ENCODE results near the gene TMEM95. TPM values are rescaled to one million over a fixed set of nuclear protein-coding genes. Genes with fewer than 3 reads are reported as not detected.

TMEM95 gene
- total and polyA plus RNA-seq, 8 donors: not detected

- no peak for DNase-seq
- H3K36me3 ChIP-seq: peaks cover 57 to 95% (median 90%) of the 10 kb centered on the region in 4 donors
- H3K27ac ChIP-seq: no peak overlapping the region
- intact Hi-C loops (cut with DNase I; ENCODE audit: low total_unique reads): no loop called here
- WGBS, 5 donors: 88 to 94% (median 90%) methylated on average over 17 to 22 of the region's 22 CpGs
- no peaks in the 10 kb centered on the region for H3K27me3 ChIP-seq
- H3K4me3 ChIP-seq: no peak overlapping the region
- TF ChIP-seq CTCF (IDR thresholded peaks at IDR 0.05): no peak
- TF ChIP-seq POLR2AphosphoS5 (IDR thresholded peaks at IDR 0.05): no peak
- H3K9me3 ChIP-seq: no peaks in the 10 kb centered on the region
- peaks cover 0 to 11% (median 7%) of the 10 kb centered on the region in 4 donors for H3K4me1 ChIP-seq
Observed at GRCh38 chr17:7322520-7323194, 32.3 kb upstream of the TMEM95 start.

- H3K27ac ChIP-seq: no peak overlapping the region
- peak; percentile 67 to 73 for DNase-seq
- H3K27me3 ChIP-seq: no peaks in the 10 kb centered on the region
- H3K9me3 ChIP-seq: no peaks in the 10 kb centered on the region
- H3K36me3 ChIP-seq: peaks cover 46 to 83% (median 78%) of the 10 kb centered on the region in 4 donors
- intact Hi-C loops (cut with DNase I; ENCODE audit: low total_unique reads): no loop called here
- H3K4me1 ChIP-seq: peaks cover 5 to 23% (median 19%) of the 10 kb centered on the region in 4 donors
- 61 to 66% (median 62%) methylated on average over 23 to 39 of the region's 39 CpGs for WGBS, 5 donors
- TF ChIP-seq POLR2AphosphoS5 (IDR thresholded peaks at IDR 0.05) (no peak), CTCF (IDR thresholded peaks at IDR 0.05) (peak in 5 of 7 experiments; percentile 46 to 87 (median 84))
- H3K4me3 ChIP-seq: no peak overlapping the region
Observed at GRCh38 chr17:7323731-7324437, 31.1 kb upstream of the TMEM95 start.

- WGBS, 5 donors: 69 to 89% (median 83%) methylated on average over 3 of the region's 3 CpGs
- intact Hi-C loops (cut with DNase I; ENCODE audit: low total_unique reads): no loop called here
- no peak for TF ChIP-seq POLR2AphosphoS5 (IDR thresholded peaks at IDR 0.05)
- peak in 1 of 7 experiments; percentile 3 for TF ChIP-seq CTCF (IDR thresholded peaks at IDR 0.05)
- TF ChIP-seq POLR2A (IDR thresholded peaks at IDR 0.05): no peak
- no peak for TF ChIP-seq EP300 (IDR thresholded peaks at IDR 0.05)
- Histone ChIP-seq H3K36me3 (peaks cover 44 to 80% (median 73%) of the 10 kb centered on the region in 4 donors), H3K27ac (no peak overlapping the region), H3K4me3 (no peak overlapping the region), H3K9me3 (no peaks in the 10 kb centered on the region), H3K4me1 (peaks cover 5 to 24% (median 19%) of the 10 kb centered on the region in 4 donors), H3K27me3 (no peaks in the 10 kb centered on the region)
- DNase-seq: no peak
Observed at GRCh38 chr17:7324438-7324779, 30.5 kb upstream of the TMEM95 start.

GRCh38 chr17:7325031-7325528 lies 29.9 kb upstream of the TMEM95 start:
- H3K27me3 ChIP-seq: no peaks in the 10 kb centered on the region
- no peaks in the 10 kb centered on the region for H3K9me3 ChIP-seq
- H3K4me1 ChIP-seq: peaks cover 5 to 26% (median 22%) of the 10 kb centered on the region in 4 donors
- H3K4me3 ChIP-seq: no peak overlapping the region
- TF ChIP-seq CTCF (IDR thresholded peaks at IDR 0.05): no peak
- TF ChIP-seq POLR2A (IDR thresholded peaks at IDR 0.05): no peak
- TF ChIP-seq POLR2AphosphoS5 (IDR thresholded peaks at IDR 0.05): no peak
- TF ChIP-seq EP300 (IDR thresholded peaks at IDR 0.05): no peak
- 90 to 95% (median 92%) methylated on average over 18 to 19 of the region's 19 CpGs for WGBS, 5 donors
- H3K27ac ChIP-seq: no peak overlapping the region
- DNase-seq: no peak
- intact Hi-C loops (cut with DNase I; ENCODE audit: low total_unique reads): no loop called here
- H3K36me3 ChIP-seq: peaks cover 44 to 73% (median 69%) of the 10 kb centered on the region in 4 donors
